Measurements from ENCODE around the gene TENM4. TPM values are rescaled to one million over a fixed set of nuclear protein-coding genes. Genes with fewer than 3 reads are reported as not detected.

TENM4 gene
- total and polyA plus RNA-seq, 2 of the 8 experiments (the other 6 are each of a cell fraction or from before 2014, with no cell fraction given): 3.5 to 7.2 TPM

DNA sequence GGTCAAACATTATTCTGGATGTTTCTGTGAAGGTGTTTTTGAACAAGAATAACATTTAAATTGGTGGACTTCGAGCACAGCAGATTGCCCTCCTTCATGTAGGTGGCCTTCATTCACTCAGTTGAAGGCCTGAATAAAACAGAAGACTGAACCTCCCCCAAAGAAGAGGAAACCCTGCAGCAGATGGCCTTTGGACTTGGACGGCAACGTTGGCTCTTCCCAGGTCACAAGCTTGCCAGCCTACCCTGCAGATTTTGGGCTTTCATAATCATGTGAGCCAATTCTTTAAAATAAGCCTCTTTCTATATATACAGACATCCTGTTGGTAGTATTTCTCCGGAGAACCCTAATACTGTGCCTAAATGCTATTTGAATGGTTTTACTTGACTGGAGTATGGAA is 434.0 kb downstream of the TENM4 start:
- H2AFZ ChIP-seq (ENCODE audit: low read length): no peak overlapping the region
- H3K56ac ChIP-seq (replicated peaks; ENCODE audit: insufficient read length, low read depth, low read length): no peak overlapping the region
- no peak overlapping the region for H2BK20ac ChIP-seq (ENCODE audit: low read length)
- no peak overlapping the region for H2BK5ac ChIP-seq (ENCODE audit: low read depth, low read length)
- no peak overlapping the region for H3K4me2 ChIP-seq (ENCODE audit: insufficient read depth in 1 of 2, low read depth in 2 of 2, low read length in 2 of 2)
- H2AK5ac ChIP-seq (ENCODE audit: low read depth, low read length): no peak overlapping the region
- H3K14ac ChIP-seq (ENCODE audit: insufficient read length): no peak overlapping the region
- no peaks in the 10 kb centered on the region for H3K27me3 ChIP-seq (replicated peaks in 1 of 4; ENCODE audit: control insufficient read depth in 3 of 4, extremely low read depth in 1 of 4, insufficient read depth in 3 of 4, low read length in 3 of 4)
- H3K36me3 ChIP-seq (ENCODE audit: control insufficient read depth in 2 of 4, insufficient read depth in 4 of 4, low read length in 3 of 4): no peaks in the 10 kb centered on the region
- H4K8ac ChIP-seq (ENCODE audit: extremely low read depth, insufficient read depth, low read length): no peak overlapping the region
- no peak for DNase-seq (ENCODE audit: low read depth in 1 of 2, low spot score in 2 of 2)
- H4K5ac ChIP-seq (ENCODE audit: insufficient read length, low read depth, low read length): no peak overlapping the region
- H3K79me1 ChIP-seq (ENCODE audit: low read depth, low read length): no peaks in the 10 kb centered on the region
- TF ChIP-seq CBX8 (IDR thresholded peaks at IDR 0.05; ENCODE audit: borderline replicate concordance, low read depth, low read length) (no peak), EGR1 (IDR thresholded peaks at IDR 0.05; ENCODE audit: borderline replicate concordance, low read depth, low read length) (no peak), GTF2F1 (IDR thresholded peaks at IDR 0.05; ENCODE audit: borderline replicate concordance, low read depth, low read length) (no peak), CHD1 (IDR thresholded peaks at IDR 0.05; ENCODE audit: low read depth, low read length) (no peak)
- no peak overlapping the region for H3K18ac ChIP-seq (ENCODE audit: extremely low read depth, low read length)
- H3K27ac ChIP-seq (ENCODE audit: low read depth, low read length): no peak overlapping the region
- no peaks in the 10 kb centered on the region for H3K9me3 ChIP-seq (ENCODE audit: insufficient read depth in 2 of 2, low read depth in 1 of 2, low read length in 1 of 2)
- H3K9ac ChIP-seq (replicated peaks in 1 of 4; ENCODE audit: extremely low read depth in 1 of 4, low read depth in 3 of 4, low read length in 3 of 4): no peak overlapping the region
- H3K23ac ChIP-seq (ENCODE audit: insufficient read length): no peak overlapping the region
- ChIA-PET POLR2A (ENCODE audit: partially characterized antibody) (no interaction called here), CTCF (ENCODE audit: partially characterized antibody) (interaction anchor here (0.6 to 1.5 kb wide), 3 partner anchors 8 to 210 kb away, joined by 3 to 4 read pairs (median 4); no protein-coding TSS in a partner anchor)
- no peaks in the 10 kb centered on the region for H3K23me2 ChIP-seq (ENCODE audit: low read depth, low read length)
- no peaks in the 10 kb centered on the region for H4K20me1 ChIP-seq (replicated peaks in 1 of 2; ENCODE audit: control insufficient read depth in 1 of 2, insufficient read depth in 2 of 2, low read length in 2 of 2)
- H2BK120ac ChIP-seq (replicated peaks; ENCODE audit: low read depth, low read length): no peak overlapping the region
- H2BK15ac ChIP-seq (ENCODE audit: low read length): no peak overlapping the region
- no peak for FAIRE-seq
- H3K4ac ChIP-seq (replicated peaks; ENCODE audit: insufficient read length, low read depth, low read length): no peak overlapping the region
- no peak overlapping the region for H3K4me3 ChIP-seq (ENCODE audit: extremely low read depth in 1 of 4, insufficient read depth in 2 of 4, low read depth in 3 of 4, low read length in 4 of 4)
- H2BK12ac ChIP-seq (ENCODE audit: low read depth, low read length): no peak overlapping the region
- H3K79me2 ChIP-seq (ENCODE audit: control insufficient read depth in 1 of 2, insufficient read depth in 2 of 2, low read length in 2 of 2): no peaks in the 10 kb centered on the region
- 89% methylated on average over 4 of the region's 4 CpGs; no CpG with 5 or more reads in 1 of the 2 experiments for WGBS, 2 experiments (ENCODE audit: extremely low coverage in 1 of 2, insufficient coverage in 1 of 2, insufficient read length in 1 of 2, insufficient replicate concordance in 2 of 2, low coverage in 1 of 2, low lambda C conversion rate in 2 of 2, missing lambda C conversion rate in 1 of 2)
- no peaks in the 10 kb centered on the region for H3K4me1 ChIP-seq (replicated peaks in 1 of 4; ENCODE audit: control insufficient read depth in 3 of 4, insufficient read depth in 4 of 4, low read length in 3 of 4)
- no peak overlapping the region for H4K91ac ChIP-seq (replicated peaks; ENCODE audit: insufficient read length, low read length)
